PC-3 (cell line): ENCODE data around the gene GTF3C5.

Experiments used
- CTCF ChIP-seq: fragments of 300-600 bp; sonication (generic); conservative IDR thresholded peaks from 2 replicates; pipeline ENCODE4 v1.5.1; 2017; ENCODE audit warnings: antibody characterized with exemption, low read depth, mild to moderate bottlenecking, low read length
- EZH2 ChIP-seq: fragments of 300-600 bp; sonication (generic); IDR thresholded peaks from one replicate; pipeline ENCODE4 v1.6.1; 2017; ENCODE audit warnings: antibody characterized with exemption, mild to moderate bottlenecking, low read length; ENCODE audit not compliant: unreplicated experiment

GRCh38 chr9:132985489-132985888 is 45.3 kb upstream of the GTF3C5 start:
- TF ChIP-seq CTCF = no peak
- no peak for TF ChIP-seq EZH2
